CD8-positive, alpha-beta memory T cell (primary cell): ENCODE results near the gene UNC45B. TPM values are rescaled to one million over a fixed set of nuclear protein-coding genes. Genes with fewer than 3 reads are reported as not detected.
A peak's percentile ranks its signal among the peaks of the same experiment; 100 is the strongest.

ENCODE experiments used
- CTCF ChIA-PET: fragments of 350-600 bp; sonication (Branson Sonifier 250); formaldehyde crosslinking; loops from one replicate; lab custom pipeline; 2021; ENCODE audit warnings: antibody characterized with exemption; lab: Charles Lee
- POLR2A ChIA-PET: fragments of 350-600 bp; sonication (Branson Sonifier 250); formaldehyde crosslinking; loops from one replicate; lab custom pipeline; 2021; ENCODE audit warnings: antibody characterized with exemption; lab: Charles Lee
- DNase-seq, 5 donors: peaks; one replicate each; pipeline versions ENCODE4 v3.0.0 to v3.0.0-alpha.2; 2020 to 2022; ENCODE audit warnings: mixed read lengths in 1 of 5
- H3K27ac ChIP-seq: one replicate; pipeline ENCODE4 v1.7.0; 2013; ENCODE audit warnings: low read depth, mild to moderate bottlenecking, low read length, moderate library complexity
- H3K27me3 ChIP-seq: 2 replicates; pipeline ENCODE4 v1.7.0; 2013; ENCODE audit warnings: low read length, mild to moderate bottlenecking; ENCODE audit not compliant: insufficient read depth, poor library complexity, severe bottlenecking
- H3K36me3 ChIP-seq: 2 replicates; pipeline ENCODE4 v1.7.0; 2013; ENCODE audit warnings: mild to moderate bottlenecking, low read length, moderate library complexity; ENCODE audit not compliant: insufficient read depth
- H3K4me1 ChIP-seq: 2 replicates; pipeline ENCODE4 v1.7.0; 2013; ENCODE audit warnings: mild to moderate bottlenecking, low read length, moderate library complexity; ENCODE audit not compliant: insufficient read depth
- H3K4me3 ChIP-seq: 2 replicates; pipeline ENCODE4 v1.7.0; 2013; ENCODE audit warnings: mild to moderate bottlenecking, low read length
- H3K9me3 ChIP-seq: 2 replicates; pipeline ENCODE4 v1.7.0; 2013; ENCODE audit warnings: mild to moderate bottlenecking, low read length
- H3K27ac Mint-ChIP-seq, 8 donors: one replicate each; pipeline ENCODE4 v1.8.0; 2020 to 2021; ENCODE audit warnings: mixed read lengths in 8 of 8, mild to moderate bottlenecking in 6 of 8, inconsistent platforms in 3 of 8, moderate library complexity in 3 of 8
- H3K27me3 Mint-ChIP-seq, 2 donors: one replicate each; pipeline ENCODE4 v1.8.0; 2020 to 2021; ENCODE audit warnings: mixed read lengths in 2 of 2, mild to moderate bottlenecking in 1 of 2, moderate library complexity in 1 of 2
- H3K36me3 Mint-ChIP-seq, 3 donors: one replicate each; pipeline ENCODE4 v1.8.0; 2020 to 2021; ENCODE audit warnings: mixed read lengths in 3 of 3, inconsistent platforms in 1 of 3, mild to moderate bottlenecking in 1 of 3
- H3K4me1 Mint-ChIP-seq, 3 donors: one replicate each; pipeline ENCODE4 v1.8.0; 2020 to 2021; ENCODE audit warnings: mixed read lengths in 3 of 3, inconsistent platforms in 1 of 3, mild to moderate bottlenecking in 1 of 3
- H3K4me3 Mint-ChIP-seq, 7 donors: one replicate each; pipeline ENCODE4 v1.8.0; 2020 to 2021; ENCODE audit warnings: mixed read lengths in 7 of 7, mild to moderate bottlenecking in 6 of 7, moderate library complexity in 4 of 7, inconsistent platforms in 2 of 7
- H3K9me3 Mint-ChIP-seq, 5 donors: one replicate each; pipeline ENCODE4 v1.8.0; 2020 to 2022; ENCODE audit warnings: mixed read lengths in 5 of 5, mild to moderate bottlenecking in 3 of 5, moderate library complexity in 2 of 5, inconsistent platforms in 1 of 5
- polyA plus RNA-seq: library from polyadenylated mRNA; unstranded; fragments of 300-500 nt; fragmentation: Illumina TruSeq; gene quantifications from one replicate; pipeline ENCODE4 v1.2.3, GENCODE V29; 2021
- total RNA-seq, 2 experiments: library from RNA; stranded (reverse); gene quantifications; one replicate each; pipeline ENCODE4 v1.2.3, GENCODE V29; 2021

Gene UNC45B
- total and polyA plus RNA-seq, 3 experiments from 2014 or later: 0.43 TPM; not detected in 2

GRCh38 chr17:35164716-35165115 lies 17.1 kb downstream of the UNC45B start:
- Histone ChIP-seq H3K27me3 (no peaks in the 10 kb centered on the region), H3K36me3 (no peaks in the 10 kb centered on the region), H3K9me3 (no peaks in the 10 kb centered on the region), H3K4me1 (peaks cover 46% of the 10 kb centered on the region), H3K27ac (no peak overlapping the region), H3K4me3 (no peak overlapping the region)
- Mint-ChIP-seq H3K4me3 (no peak overlapping the region), H3K27ac (peak overlapping the region in 1 of 8 donors; percentile 68), H3K4me1 (peaks cover 41 to 52% (median 49%) of the 10 kb centered on the region in 3 donors), H3K36me3 (peaks cover 0 to 1% (median 0%) of the 10 kb centered on the region in 3 donors), H3K9me3 (no peaks in the 10 kb centered on the region), H3K27me3 (peaks cover 0 to 2% of the 10 kb centered on the region in 2 donors)
- POLR2A ChIA-PET: interaction anchor here (0.5 kb wide), 1 partner anchor 726 kb away, joined by 5 read pairs; no protein-coding TSS in a partner anchor
- CTCF ChIA-PET: interaction anchor here (1.1 to 3.6 kb wide), 4 partner anchors 64 to 600 kb away, joined by 3 to 14 read pairs (median 4); no protein-coding TSS in a partner anchor
- no peak for DNase-seq

GRCh38 chr17:35166526-35166925 lies 18.9 kb downstream of the UNC45B start:
- Histone ChIP-seq H3K4me1 (peaks cover 34% of the 10 kb centered on the region), H3K36me3 (no peaks in the 10 kb centered on the region), H3K9me3 (no peaks in the 10 kb centered on the region), H3K27ac (no peak overlapping the region), H3K4me3 (no peak overlapping the region), H3K27me3 (no peaks in the 10 kb centered on the region)
- H3K4me1 Mint-ChIP-seq: peaks cover 28 to 40% (median 36%) of the 10 kb centered on the region in 3 donors
- POLR2A ChIA-PET: interaction anchor here (0.6 kb wide), 1 partner anchor 103 kb away, joined by 4 read pairs; no protein-coding TSS in a partner anchor
- no peak overlapping the region for H3K4me3 Mint-ChIP-seq
- no peaks in the 10 kb centered on the region for H3K27me3 Mint-ChIP-seq
- no peak for DNase-seq
- H3K9me3 Mint-ChIP-seq: no peaks in the 10 kb centered on the region
- H3K36me3 Mint-ChIP-seq: peaks cover 0 to 1% (median 0%) of the 10 kb centered on the region in 3 donors
- peak overlapping the region in 2 of 8 donors; percentile 35 to 43 for H3K27ac Mint-ChIP-seq
- CTCF ChIA-PET: interaction anchor here (1.3 to 3.6 kb wide), 4 partner anchors 365 to 406 kb away, joined by 3 to 14 read pairs (median 4); no protein-coding TSS in a partner anchor

GRCh38 chr17:35167046-35167445 lies 19.4 kb downstream of the UNC45B start:
- Histone ChIP-seq H3K4me1 (peaks cover 34% of the 10 kb centered on the region), H3K27ac (no peak overlapping the region), H3K9me3 (no peaks in the 10 kb centered on the region), H3K36me3 (no peaks in the 10 kb centered on the region), H3K4me3 (no peak overlapping the region), H3K27me3 (no peaks in the 10 kb centered on the region)
- Mint-ChIP-seq H3K27ac (no peak overlapping the region), H3K27me3 (no peaks in the 10 kb centered on the region), H3K36me3 (peaks cover 0 to 1% (median 0%) of the 10 kb centered on the region in 3 donors), H3K9me3 (no peaks in the 10 kb centered on the region), H3K4me1 (peaks cover 27 to 40% (median 36%) of the 10 kb centered on the region in 3 donors), H3K4me3 (no peak overlapping the region)
- POLR2A ChIA-PET: no interaction called here
- CTCF ChIA-PET: interaction anchor here (1.3 to 3.6 kb wide), 4 partner anchors 364 to 406 kb away, joined by 3 to 14 read pairs (median 4); no protein-coding TSS in a partner anchor
- DNase-seq: no peak

DNA sequence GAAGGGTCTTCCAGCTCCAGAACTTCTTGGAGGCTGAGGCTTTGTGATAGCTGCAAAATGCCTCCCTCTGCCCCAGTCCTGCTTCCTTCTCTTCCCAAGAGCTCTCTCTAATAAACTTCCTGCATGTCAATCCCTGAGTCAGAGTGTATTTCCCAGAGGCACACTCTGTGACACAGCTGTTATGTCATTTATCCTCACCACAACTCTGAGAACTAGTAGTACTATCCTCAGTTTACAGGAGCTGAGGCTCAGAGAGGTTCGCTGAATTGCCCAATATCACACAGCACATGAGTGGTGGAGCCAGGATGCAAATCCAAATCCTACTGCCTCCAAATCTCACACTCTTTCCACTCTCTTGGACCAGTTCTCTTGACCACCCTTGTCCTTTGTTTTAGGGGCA lies 20.0 kb downstream of the UNC45B start:
- Histone ChIP-seq H3K9me3 (no peaks in the 10 kb centered on the region), H3K27me3 (no peaks in the 10 kb centered on the region), H3K4me1 (peaks cover 34% of the 10 kb centered on the region), H3K4me3 (no peak overlapping the region), H3K27ac (no peak overlapping the region), H3K36me3 (no peaks in the 10 kb centered on the region)
- DNase-seq: no peak
- no peaks in the 10 kb centered on the region for H3K9me3 Mint-ChIP-seq
- peak overlapping the region in 2 of 8 donors; percentile 32 to 78 for H3K27ac Mint-ChIP-seq
- peaks cover 27 to 40% (median 36%) of the 10 kb centered on the region in 3 donors for H3K4me1 Mint-ChIP-seq
- ChIA-PET POLR2A (no interaction called here), CTCF (interaction anchor here (0.7 to 3.6 kb wide), 4 partner anchors 201 to 372 kb away, joined by 3 to 14 read pairs (median 5); no protein-coding TSS in a partner anchor)
- peaks cover 0 to 1% (median 0%) of the 10 kb centered on the region in 3 donors for H3K36me3 Mint-ChIP-seq
- H3K27me3 Mint-ChIP-seq: no peaks in the 10 kb centered on the region
- H3K4me3 Mint-ChIP-seq: no peak overlapping the region

DNA sequence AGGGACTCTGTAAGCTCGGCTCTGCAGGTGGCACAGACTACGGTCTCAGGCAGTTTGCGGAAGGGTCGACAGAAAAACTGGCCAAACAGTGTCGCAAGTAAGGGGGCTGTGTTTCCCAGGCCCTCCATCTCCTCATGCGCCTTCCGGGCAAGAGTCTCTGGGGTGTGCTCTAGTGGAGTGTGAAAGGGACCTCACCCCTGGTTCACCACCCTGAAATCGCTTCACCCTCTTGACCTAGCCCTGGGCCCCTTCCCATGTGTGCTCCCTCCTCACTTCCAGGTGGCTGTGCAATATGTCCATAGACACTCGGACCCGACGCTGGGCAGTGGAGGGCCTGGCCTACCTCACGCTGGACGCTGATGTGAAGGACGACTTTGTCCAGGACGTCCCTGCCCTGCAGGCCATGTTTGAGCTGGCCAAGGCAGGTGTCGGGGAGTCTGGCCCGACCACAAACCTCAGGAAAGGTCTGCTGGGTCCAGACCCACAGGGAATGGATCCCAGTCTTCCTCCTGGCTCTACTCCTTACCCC lies 22.3 kb downstream of the UNC45B start:
- H3K4me1 ChIP-seq: peaks cover 35% of the 10 kb centered on the region
- no peaks in the 10 kb centered on the region for H3K9me3 Mint-ChIP-seq
- no peak overlapping the region for H3K4me3 Mint-ChIP-seq
- no peaks in the 10 kb centered on the region for H3K27me3 Mint-ChIP-seq
- no peaks in the 10 kb centered on the region for H3K9me3 ChIP-seq
- H3K27me3 ChIP-seq: no peaks in the 10 kb centered on the region
- peaks cover 35 to 46% (median 38%) of the 10 kb centered on the region in 3 donors for H3K4me1 Mint-ChIP-seq
- no peak overlapping the region for H3K4me3 ChIP-seq
- peak overlapping the region in 1 of 8 donors; percentile 33 for H3K27ac Mint-ChIP-seq
- H3K36me3 Mint-ChIP-seq: peaks cover 0 to 2% (median 0%) of the 10 kb centered on the region in 3 donors
- H3K27ac ChIP-seq: no peak overlapping the region
- ChIA-PET CTCF (interaction anchor here (1.4 to 3.2 kb wide), 6 partner anchors 78 to 639 kb away, joined by 3 to 31 read pairs (median 12); partner anchors contain the start of genes SLFN12L and TAF15), POLR2A (interaction anchor here (0.6 to 1.0 kb wide), 4 partner anchors 61 to 782 kb away, joined by 3 to 5 read pairs (median 4); no protein-coding TSS in a partner anchor)
- no peak for DNase-seq
- no peaks in the 10 kb centered on the region for H3K36me3 ChIP-seq

GRCh38 chr17:35170968-35171771 lies 23.6 kb downstream of the UNC45B start:
- Histone ChIP-seq H3K4me1 (peaks cover 39% of the 10 kb centered on the region), H3K27ac (no peak overlapping the region), H3K36me3 (no peaks in the 10 kb centered on the region), H3K4me3 (no peak overlapping the region), H3K27me3 (no peaks in the 10 kb centered on the region), H3K9me3 (no peaks in the 10 kb centered on the region)
- peak in 3 of 5 donors; percentile 63 to 70 (median 65) for DNase-seq
- Mint-ChIP-seq H3K36me3 (peaks cover 0 to 2% (median 0%) of the 10 kb centered on the region in 3 donors), H3K27me3 (no peaks in the 10 kb centered on the region), H3K4me1 (peaks cover 41 to 51% (median 47%) of the 10 kb centered on the region in 3 donors), H3K9me3 (no peaks in the 10 kb centered on the region), H3K4me3 (peak overlapping the region; percentile 22 to 77 (median 74)), H3K27ac (peak overlapping the region; percentile 63 to 96 (median 88))
- POLR2A ChIA-PET: interaction anchor here (0.7 to 1.3 kb wide), 3 partner anchors 68 to 397 kb away, joined by 3 to 5 read pairs (median 3); no protein-coding TSS in a partner anchor
- CTCF ChIA-PET: interaction anchor here (0.6 to 3.2 kb wide), 14 partner anchors 9 to 638 kb away, joined by 3 to 31 read pairs (median 4); partner anchors contain the start of genes SLFN12L, SLFN5 and TAF15

DNA sequence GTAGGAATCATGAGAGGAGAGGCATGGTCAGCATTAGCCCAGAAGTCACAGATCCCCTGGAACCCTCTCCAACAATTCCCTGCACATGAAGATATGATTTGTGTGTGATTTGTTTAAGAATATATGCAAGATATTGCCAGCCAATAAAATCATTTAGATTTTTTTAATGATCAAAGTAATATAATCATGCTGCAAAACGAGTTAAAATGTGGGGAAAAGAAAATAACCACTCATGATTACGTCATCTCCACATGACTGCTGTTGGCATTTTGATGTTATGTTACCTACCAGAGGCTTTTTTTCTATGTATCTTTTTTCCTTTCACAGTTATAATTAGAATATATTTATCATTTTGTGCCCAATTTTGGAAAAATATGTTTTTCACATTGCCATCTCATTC lies 24.2 kb downstream of the UNC45B start:
- Histone ChIP-seq H3K27ac (no peak overlapping the region), H3K9me3 (no peaks in the 10 kb centered on the region), H3K4me3 (no peak overlapping the region), H3K27me3 (no peaks in the 10 kb centered on the region), H3K4me1 (peaks cover 46% of the 10 kb centered on the region), H3K36me3 (no peaks in the 10 kb centered on the region)
- H3K27me3 Mint-ChIP-seq: no peaks in the 10 kb centered on the region
- H3K9me3 Mint-ChIP-seq: no peaks in the 10 kb centered on the region
- H3K4me3 Mint-ChIP-seq: peak overlapping the region; percentile 22 to 77 (median 74)
- peak in 2 of 5 donors; percentile 41 to 63 for DNase-seq
- peak overlapping the region; percentile 63 to 96 (median 88) for H3K27ac Mint-ChIP-seq
- POLR2A ChIA-PET: interaction anchor here (1.3 kb wide), 1 partner anchor 68 kb away, joined by 5 read pairs; no protein-coding TSS in a partner anchor
- peaks cover 0 to 1% (median 0%) of the 10 kb centered on the region in 3 donors for H3K36me3 Mint-ChIP-seq
- CTCF ChIA-PET: interaction anchor here (0.9 to 3.2 kb wide), 12 partner anchors 42 to 576 kb away, joined by 3 to 31 read pairs (median 8); partner anchors contain the start of genes SLFN12L and SLFN5
- H3K4me1 Mint-ChIP-seq: peaks cover 47 to 55% (median 50%) of the 10 kb centered on the region in 3 donors
